Neural cell (in vitro differentiated cells): Measurements from ENCODE around the gene MOV10L1.

Experiments used
- EP300 ChIP-seq: fragments of 450-650 bp; conservative IDR thresholded peaks from 2 replicates; pipeline ENCODE4 v1.6.1; 2014; ENCODE audit warnings: antibody characterized with exemption, mild to moderate bottlenecking, moderate library complexity; ENCODE audit not compliant: poor library complexity, severe bottlenecking
- EZH2 ChIP-seq: fragments of 200-600, 300-800 bp; shearing (Covaris generic), sonication (generic); IDR thresholded peaks from 2 replicates; pipeline ENCODE4 v1.6.1; 2014; ENCODE audit warnings: antibody characterized with exemption, low read length, borderline replicate concordance, mild to moderate bottlenecking; ENCODE audit not compliant: insufficient read depth, poor library complexity, severe bottlenecking
- MXI1 ChIP-seq: fragments of 450-650 bp; conservative IDR thresholded peaks from 2 replicates; pipeline ENCODE4 v1.6.1; 2014; ENCODE audit warnings: antibody characterized with exemption, mild to moderate bottlenecking; ENCODE audit not compliant: poor library complexity, severe bottlenecking
- POLR2AphosphoS5 ChIP-seq: IDR thresholded peaks from 2 replicates; pipeline ENCODE4 v1.6.1; 2012
- RAD21 ChIP-seq: fragments of 450-650 bp; conservative IDR thresholded peaks from 2 replicates; pipeline ENCODE4 v1.6.1; 2014; ENCODE audit warnings: antibody characterized with exemption, mild to moderate bottlenecking, moderate library complexity
- SMC3 ChIP-seq: fragments of 450-650 bp; conservative IDR thresholded peaks from 2 replicates; pipeline ENCODE4 v1.6.1; 2014; ENCODE audit warnings: antibody characterized with exemption, mild to moderate bottlenecking, moderate library complexity; ENCODE audit not compliant: poor library complexity
- TAF1 ChIP-seq: IDR thresholded peaks from 2 replicates; pipeline ENCODE4 v1.6.1; 2012; ENCODE audit warnings: low read depth
- TF ChIP-seq, protein P1 (sequence below): fragments of 450-650 bp; IDR thresholded peaks from 2 replicates; pipeline ENCODE4 v1.5.1; 2014; ENCODE audit warnings: antibody characterized with exemption, mild to moderate bottlenecking, moderate library complexity; ENCODE audit not compliant: poor library complexity, severe bottlenecking
- TF ChIP-seq, protein P2 (sequence below): IDR thresholded peaks from 2 replicates; pipeline ENCODE4 v1.6.1; 2012; ENCODE audit warnings: borderline replicate concordance

DNA sequence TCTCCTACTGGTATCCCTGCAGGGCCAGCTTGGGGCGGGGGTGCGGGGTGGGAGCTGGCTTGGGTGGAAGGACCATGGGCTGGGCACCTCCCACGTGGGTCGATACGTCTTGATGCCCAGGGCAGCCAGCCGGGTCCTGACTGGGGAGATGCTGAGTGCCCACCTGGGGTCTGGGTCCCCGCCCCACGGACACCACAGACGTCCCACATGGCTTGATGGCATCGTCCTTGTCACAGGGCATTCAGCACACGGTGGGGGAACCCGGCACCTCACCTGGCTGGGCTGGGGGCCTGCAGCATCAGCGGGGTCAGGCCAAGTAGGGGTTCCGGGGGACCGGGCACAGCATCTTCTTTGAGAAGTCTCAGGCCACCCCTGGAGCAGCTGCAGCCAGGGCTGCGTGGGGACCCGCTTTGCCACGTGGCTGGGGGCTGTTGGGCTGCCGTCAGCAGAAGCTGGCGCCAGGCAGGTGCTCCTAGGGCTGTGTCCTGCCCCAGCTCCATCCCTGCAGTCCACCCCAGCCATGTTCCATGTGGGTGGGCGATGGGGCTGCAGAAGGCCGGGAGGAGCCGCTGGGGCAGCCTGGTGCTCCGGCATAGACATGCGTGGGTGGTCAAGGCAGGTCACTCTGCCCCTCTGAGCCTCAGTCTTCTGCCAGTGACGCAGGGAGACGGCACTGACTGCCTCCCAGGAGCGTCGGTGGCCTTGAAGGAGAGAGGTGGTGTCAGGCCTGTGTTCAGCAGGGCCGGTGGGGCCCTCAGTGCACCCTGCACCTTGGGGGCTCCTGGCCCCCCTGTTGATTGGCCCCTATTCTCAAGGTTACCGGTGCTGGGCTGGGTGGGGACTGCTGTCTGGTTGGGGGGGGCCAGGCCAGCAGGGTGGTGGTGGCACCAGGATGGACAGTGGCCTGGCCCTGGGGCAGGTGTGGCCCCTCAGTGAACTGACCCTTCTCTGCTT, 119.4 kb downstream of the MOV10L1 start:
- no peak for TF ChIP-seq POLR2AphosphoS5
- TF ChIP-seq, protein P1, sequence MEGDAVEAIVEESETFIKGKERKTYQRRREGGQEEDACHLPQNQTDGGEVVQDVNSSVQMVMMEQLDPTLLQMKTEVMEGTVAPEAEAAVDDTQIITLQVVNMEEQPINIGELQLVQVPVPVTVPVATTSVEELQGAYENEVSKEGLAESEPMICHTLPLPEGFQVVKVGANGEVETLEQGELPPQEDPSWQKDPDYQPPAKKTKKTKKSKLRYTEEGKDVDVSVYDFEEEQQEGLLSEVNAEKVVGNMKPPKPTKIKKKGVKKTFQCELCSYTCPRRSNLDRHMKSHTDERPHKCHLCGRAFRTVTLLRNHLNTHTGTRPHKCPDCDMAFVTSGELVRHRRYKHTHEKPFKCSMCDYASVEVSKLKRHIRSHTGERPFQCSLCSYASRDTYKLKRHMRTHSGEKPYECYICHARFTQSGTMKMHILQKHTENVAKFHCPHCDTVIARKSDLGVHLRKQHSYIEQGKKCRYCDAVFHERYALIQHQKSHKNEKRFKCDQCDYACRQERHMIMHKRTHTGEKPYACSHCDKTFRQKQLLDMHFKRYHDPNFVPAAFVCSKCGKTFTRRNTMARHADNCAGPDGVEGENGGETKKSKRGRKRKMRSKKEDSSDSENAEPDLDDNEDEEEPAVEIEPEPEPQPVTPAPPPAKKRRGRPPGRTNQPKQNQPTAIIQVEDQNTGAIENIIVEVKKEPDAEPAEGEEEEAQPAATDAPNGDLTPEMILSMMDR, result no peak
- TF ChIP-seq, protein P2, sequence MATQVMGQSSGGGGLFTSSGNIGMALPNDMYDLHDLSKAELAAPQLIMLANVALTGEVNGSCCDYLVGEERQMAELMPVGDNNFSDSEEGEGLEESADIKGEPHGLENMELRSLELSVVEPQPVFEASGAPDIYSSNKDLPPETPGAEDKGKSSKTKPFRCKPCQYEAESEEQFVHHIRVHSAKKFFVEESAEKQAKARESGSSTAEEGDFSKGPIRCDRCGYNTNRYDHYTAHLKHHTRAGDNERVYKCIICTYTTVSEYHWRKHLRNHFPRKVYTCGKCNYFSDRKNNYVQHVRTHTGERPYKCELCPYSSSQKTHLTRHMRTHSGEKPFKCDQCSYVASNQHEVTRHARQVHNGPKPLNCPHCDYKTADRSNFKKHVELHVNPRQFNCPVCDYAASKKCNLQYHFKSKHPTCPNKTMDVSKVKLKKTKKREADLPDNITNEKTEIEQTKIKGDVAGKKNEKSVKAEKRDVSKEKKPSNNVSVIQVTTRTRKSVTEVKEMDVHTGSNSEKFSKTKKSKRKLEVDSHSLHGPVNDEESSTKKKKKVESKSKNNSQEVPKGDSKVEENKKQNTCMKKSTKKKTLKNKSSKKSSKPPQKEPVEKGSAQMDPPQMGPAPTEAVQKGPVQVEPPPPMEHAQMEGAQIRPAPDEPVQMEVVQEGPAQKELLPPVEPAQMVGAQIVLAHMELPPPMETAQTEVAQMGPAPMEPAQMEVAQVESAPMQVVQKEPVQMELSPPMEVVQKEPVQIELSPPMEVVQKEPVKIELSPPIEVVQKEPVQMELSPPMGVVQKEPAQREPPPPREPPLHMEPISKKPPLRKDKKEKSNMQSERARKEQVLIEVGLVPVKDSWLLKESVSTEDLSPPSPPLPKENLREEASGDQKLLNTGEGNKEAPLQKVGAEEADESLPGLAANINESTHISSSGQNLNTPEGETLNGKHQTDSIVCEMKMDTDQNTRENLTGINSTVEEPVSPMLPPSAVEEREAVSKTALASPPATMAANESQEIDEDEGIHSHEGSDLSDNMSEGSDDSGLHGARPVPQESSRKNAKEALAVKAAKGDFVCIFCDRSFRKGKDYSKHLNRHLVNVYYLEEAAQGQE, result no peak
- TF ChIP-seq EZH2, result no peak
- TF ChIP-seq MXI1, result no peak
- TF ChIP-seq RAD21, result no peak
- no peak for TF ChIP-seq TAF1
- TF ChIP-seq EP300, result no peak
- no peak for TF ChIP-seq SMC3
